ENCODE data around the gene GRIK4. TPM values are rescaled to one million over a fixed set of nuclear protein-coding genes. Genes with fewer than 3 reads are reported as not detected.
A peak's percentile ranks its signal among the peaks of the same experiment; 100 is the strongest.

The GRIK4 gene
- total and polyA plus RNA-seq, 2 donors (not counting 1 experiment from before 2014, with no cell fraction given) = 0.12 to 0.27 TPM

DNA sequence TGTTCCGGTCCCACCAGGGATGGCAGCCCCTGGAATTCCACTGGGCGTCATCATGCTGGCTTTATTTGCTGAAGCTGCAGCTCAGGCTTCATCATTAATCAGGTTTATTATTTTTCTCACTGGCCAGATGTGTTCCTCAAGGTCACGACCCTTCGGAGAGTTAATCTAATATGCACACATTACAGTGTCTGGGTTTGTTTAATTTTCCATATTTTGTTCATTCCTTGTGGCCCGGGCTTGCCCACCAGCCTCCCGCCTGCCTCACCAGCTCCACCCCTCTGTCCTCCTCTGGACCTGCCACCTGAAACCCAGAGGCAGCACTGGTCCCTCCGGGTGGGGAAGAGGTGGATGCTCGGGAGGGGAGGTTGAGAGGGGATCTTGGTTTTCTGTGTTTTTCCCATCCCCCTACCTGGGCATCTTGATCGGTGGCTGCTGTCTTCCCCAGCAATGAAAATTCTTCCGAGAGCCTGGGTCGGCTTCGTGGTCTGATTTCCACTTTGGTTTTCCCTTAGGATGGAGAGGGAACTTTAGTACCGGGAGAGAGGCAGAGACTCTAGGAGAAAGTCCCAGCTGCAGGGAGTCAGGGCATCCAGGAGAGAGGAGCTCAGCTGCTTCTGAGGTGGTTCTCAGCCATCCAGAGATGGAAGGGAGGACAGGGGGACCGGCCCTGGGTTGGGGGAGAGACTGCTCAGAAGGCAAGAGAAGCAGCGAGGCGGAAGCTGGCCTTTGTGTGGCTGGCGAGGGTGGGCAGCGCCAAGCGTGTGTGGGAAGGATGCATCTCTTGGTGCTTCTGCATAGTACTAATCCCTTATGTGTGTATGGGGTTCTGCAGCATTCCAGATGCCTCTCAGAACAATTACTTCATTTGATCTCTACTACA lies 2.1 kb downstream of the GRIK4 start:
- peak overlapping the region; percentile 55 for H3K4me3 Mint-ChIP-seq
- no peak overlapping the region for H3K27ac Mint-ChIP-seq
- no peaks in the 10 kb centered on the region for H3K36me3 ChIP-seq (replicated peaks in 1 of 2; ENCODE audit: control extremely low read depth in 1 of 2, control insufficient read depth in 1 of 2, extremely low read depth in 1 of 2, insufficient read depth in 2 of 2, low read length in 1 of 2)
- peaks cover 66% of the 10 kb centered on the region for H3K27me3 Mint-ChIP-seq
- 84% methylated on average over 11 of the region's 19 CpGs for WGBS (ENCODE audit: insufficient coverage)
- TF ChIP-seq, protein P1, sequence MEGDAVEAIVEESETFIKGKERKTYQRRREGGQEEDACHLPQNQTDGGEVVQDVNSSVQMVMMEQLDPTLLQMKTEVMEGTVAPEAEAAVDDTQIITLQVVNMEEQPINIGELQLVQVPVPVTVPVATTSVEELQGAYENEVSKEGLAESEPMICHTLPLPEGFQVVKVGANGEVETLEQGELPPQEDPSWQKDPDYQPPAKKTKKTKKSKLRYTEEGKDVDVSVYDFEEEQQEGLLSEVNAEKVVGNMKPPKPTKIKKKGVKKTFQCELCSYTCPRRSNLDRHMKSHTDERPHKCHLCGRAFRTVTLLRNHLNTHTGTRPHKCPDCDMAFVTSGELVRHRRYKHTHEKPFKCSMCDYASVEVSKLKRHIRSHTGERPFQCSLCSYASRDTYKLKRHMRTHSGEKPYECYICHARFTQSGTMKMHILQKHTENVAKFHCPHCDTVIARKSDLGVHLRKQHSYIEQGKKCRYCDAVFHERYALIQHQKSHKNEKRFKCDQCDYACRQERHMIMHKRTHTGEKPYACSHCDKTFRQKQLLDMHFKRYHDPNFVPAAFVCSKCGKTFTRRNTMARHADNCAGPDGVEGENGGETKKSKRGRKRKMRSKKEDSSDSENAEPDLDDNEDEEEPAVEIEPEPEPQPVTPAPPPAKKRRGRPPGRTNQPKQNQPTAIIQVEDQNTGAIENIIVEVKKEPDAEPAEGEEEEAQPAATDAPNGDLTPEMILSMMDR (IDR thresholded peaks at IDR 0.05) = no peak
- TF ChIP-seq EZH2 (IDR thresholded peaks at IDR 0.05; ENCODE audit: borderline replicate concordance, insufficient read depth, low read depth, low read length, poor library complexity, severe bottlenecking) = no peak
- H3K27ac ChIP-seq (ENCODE audit: low read length in 2 of 2) = no peak overlapping the region
- no peaks in the 10 kb centered on the region for H4K20me1 ChIP-seq (ENCODE audit: control insufficient read depth, insufficient read depth, low read length, poor library complexity, severe bottlenecking)
- CTCF ChIA-PET = interaction anchor here (1.7 kb wide), 1 partner anchor 172 kb away, joined by 6 read pairs; no protein-coding TSS in a partner anchor
- no peaks in the 10 kb centered on the region for H3K9me3 Mint-ChIP-seq (ENCODE audit: insufficient read depth)
- H3K4me1 ChIP-seq (ENCODE audit: control insufficient read depth in 2 of 2, insufficient read depth in 2 of 2, low read length in 2 of 2) = peaks cover 3 to 7% of the 10 kb centered on the region in 2 donors
- H3K27me3 ChIP-seq (replicated peaks in 1 of 4; ENCODE audit: control extremely low read depth in 1 of 4, control insufficient read depth in 3 of 4, insufficient read depth in 4 of 4, low read length in 3 of 4) = peaks cover 0 to 38% (median 6%) of the 10 kb centered on the region in 4 experiments
- DNase-seq = no peak
- no peak overlapping the region for H3K4me2 ChIP-seq (replicated peaks; ENCODE audit: low read depth, low read length, poor library complexity, severe bottlenecking)
- intact Hi-C loops (cut with micrococcal nuclease) = loop anchor here (5.0 kb wide), 1 partner anchor 176 kb away; the partner anchor contains the start of gene ARHGEF12
- POLR2A ChIA-PET = no interaction called here
- no peak for ATAC-seq (ENCODE audit: low read depth)
- no peaks in the 10 kb centered on the region for H3K79me2 ChIP-seq (ENCODE audit: control insufficient read depth, insufficient read depth, low read length)
- no peak overlapping the region for H3K9ac ChIP-seq (ENCODE audit: low read length)
- no peak overlapping the region for H2AFZ ChIP-seq (ENCODE audit: insufficient read depth, low read depth, low read length, poor library complexity, severe bottlenecking)
- no peaks in the 10 kb centered on the region for H3K9me3 ChIP-seq (ENCODE audit: control extremely low read depth in 1 of 3, control insufficient read depth in 2 of 3, insufficient read depth in 1 of 3, low read length in 2 of 3)
- no peak overlapping the region for H3K4me3 ChIP-seq (ENCODE audit: control extremely low read depth in 1 of 5, extremely low read depth in 1 of 5, insufficient read depth in 1 of 5, low read depth in 2 of 5, low read length in 4 of 5)
- peaks cover 3% of the 10 kb centered on the region for H3K4me1 Mint-ChIP-seq
